Activated naive CD4-positive, alpha-beta T cell treated with anti-CD3 and anti-CD28 coated beads, Interleukin-2, amount 50 U/mL, for 24 hours (primary cell): ENCODE measurements around the gene SMCO4.

Experiments used
- H3K27ac Mint-ChIP-seq: one replicate; pipeline ENCODE4 v1.8.0; 2021; ENCODE audit warnings: mild to moderate bottlenecking, mixed read lengths
- H3K27me3 Mint-ChIP-seq: one replicate; pipeline ENCODE4 v1.8.0; 2021; ENCODE audit warnings: mixed read lengths
- H3K36me3 Mint-ChIP-seq: one replicate; pipeline ENCODE4 v1.8.0; 2021; ENCODE audit warnings: mixed read lengths
- H3K4me1 Mint-ChIP-seq: one replicate; pipeline ENCODE4 v1.8.0; 2021; ENCODE audit warnings: mixed read lengths
- H3K4me3 Mint-ChIP-seq: one replicate; pipeline ENCODE4 v1.8.0; 2021; ENCODE audit warnings: mild to moderate bottlenecking, mixed read lengths
- H3K9me3 Mint-ChIP-seq: one replicate; pipeline ENCODE4 v1.8.0; 2021; ENCODE audit warnings: mixed read lengths

The SMCO4 gene

DNA sequence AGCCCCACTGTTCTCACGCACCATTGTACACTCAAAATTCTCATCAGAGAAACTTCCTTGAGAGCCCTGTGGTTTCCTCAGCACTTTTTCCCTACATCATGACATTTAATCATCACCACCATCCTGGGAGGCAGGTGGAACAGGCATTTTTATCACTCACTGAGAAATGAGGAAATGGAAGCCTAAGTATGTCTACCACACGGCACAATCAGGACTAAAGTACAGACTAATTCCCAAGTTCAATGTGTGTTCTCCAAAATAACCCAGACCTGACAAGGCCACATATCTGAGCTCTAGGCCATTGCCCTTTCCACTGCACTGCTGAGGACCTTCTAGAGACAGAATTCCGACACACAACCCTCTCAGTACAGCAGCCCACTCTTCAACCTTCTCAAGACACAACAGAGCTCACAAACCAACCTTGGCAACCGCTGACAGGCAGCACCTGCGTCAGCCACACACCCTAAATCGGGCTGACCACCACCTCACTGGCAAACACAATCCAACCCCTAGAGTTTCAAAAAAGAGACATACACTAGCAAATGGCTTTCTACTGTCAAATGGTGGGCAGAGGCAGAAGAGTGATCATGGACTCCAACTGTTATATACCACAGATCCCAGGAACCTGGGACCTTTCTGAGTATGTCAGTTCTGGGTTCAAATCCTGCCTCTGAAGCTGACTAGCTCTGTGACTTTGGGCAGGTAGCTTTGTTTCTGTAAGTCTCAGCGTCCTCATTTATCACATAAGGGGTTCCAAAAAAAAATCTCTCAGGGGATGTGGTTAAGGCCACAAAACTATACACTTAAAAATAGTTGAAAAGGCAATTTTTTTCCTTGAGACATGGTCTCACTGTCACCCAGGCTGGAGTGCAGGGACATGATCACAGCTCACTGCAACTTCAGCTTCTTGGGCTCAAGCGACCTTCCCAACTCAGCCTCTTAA is 16.3 kb downstream of the SMCO4 start:
- Mint-ChIP-seq H3K4me1 (peaks cover 26% of the 10 kb centered on the region), H3K9me3 (no peaks in the 10 kb centered on the region), H3K27me3 (no peaks in the 10 kb centered on the region), H3K36me3 (no peaks in the 10 kb centered on the region), H3K4me3 (no peak overlapping the region), H3K27ac (no peak overlapping the region)

GRCh38 chr11:93526346-93526633 is 16.9 kb downstream of the SMCO4 start:
- Mint-ChIP-seq H3K9me3 (no peaks in the 10 kb centered on the region), H3K4me1 (peaks cover 27% of the 10 kb centered on the region), H3K27ac (no peak overlapping the region), H3K27me3 (no peaks in the 10 kb centered on the region), H3K4me3 (no peak overlapping the region), H3K36me3 (no peaks in the 10 kb centered on the region)

- Mint-ChIP-seq H3K4me1 (peaks cover 31% of the 10 kb centered on the region), H3K27ac (no peak overlapping the region), H3K27me3 (no peaks in the 10 kb centered on the region), H3K4me3 (no peak overlapping the region), H3K36me3 (no peaks in the 10 kb centered on the region), H3K9me3 (no peaks in the 10 kb centered on the region)
Observed at GRCh38 chr11:93525601-93526345, 17.4 kb downstream of the SMCO4 start.

DNA sequence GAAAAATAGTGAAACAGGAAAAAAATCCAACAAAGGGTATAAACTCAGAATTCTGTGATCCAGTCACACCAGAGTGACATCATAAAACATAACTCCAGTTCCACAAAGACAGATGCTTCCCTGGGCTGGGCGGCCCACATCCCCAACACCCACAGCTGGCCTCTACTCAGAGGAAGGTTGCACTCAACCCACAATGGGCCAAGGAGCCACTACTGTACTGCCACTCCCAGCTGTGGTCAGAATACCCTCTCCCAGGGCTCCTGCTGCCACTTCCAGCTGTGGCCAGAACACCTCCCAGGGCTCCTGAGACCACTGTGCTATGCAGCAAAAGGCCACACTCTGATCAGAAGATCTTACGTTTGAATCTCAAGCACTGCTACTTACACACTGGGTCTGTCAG is 18.3 kb downstream of the SMCO4 start:
- Mint-ChIP-seq H3K27ac (no peak overlapping the region), H3K27me3 (no peaks in the 10 kb centered on the region), H3K36me3 (no peaks in the 10 kb centered on the region), H3K4me3 (no peak overlapping the region), H3K9me3 (no peaks in the 10 kb centered on the region), H3K4me1 (peaks cover 22% of the 10 kb centered on the region)

DNA sequence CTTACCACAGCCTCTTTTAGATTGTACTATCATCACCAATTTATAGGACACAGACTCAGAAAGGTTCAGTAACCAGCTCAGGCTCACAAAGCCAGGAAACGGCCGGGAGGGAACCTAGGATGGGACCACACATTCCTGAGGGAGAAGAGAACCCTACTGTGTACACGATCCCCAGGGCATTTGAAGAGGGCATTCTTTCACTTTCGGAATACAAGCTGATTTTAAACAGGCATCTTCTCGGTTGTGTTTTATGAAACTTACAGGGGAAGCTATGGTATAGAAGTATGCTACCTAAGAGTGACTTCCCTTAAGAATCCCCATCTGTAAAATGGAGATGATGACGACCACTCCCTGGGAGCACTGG is 19.0 kb downstream of the SMCO4 start:
- H3K4me3 Mint-ChIP-seq, result no peak overlapping the region
- H3K27me3 Mint-ChIP-seq, result no peaks in the 10 kb centered on the region
- peaks cover 16% of the 10 kb centered on the region for H3K4me1 Mint-ChIP-seq

GRCh38 chr11:93520726-93521509 is 22.3 kb downstream of the SMCO4 start:
- no peak overlapping the region for H3K27ac Mint-ChIP-seq

More for the DNA sequence above, 19.0 kb downstream of the SMCO4 start:
- H3K9me3 Mint-ChIP-seq, result no peaks in the 10 kb centered on the region
- H3K36me3 Mint-ChIP-seq, result no peaks in the 10 kb centered on the region
- no peak overlapping the region for H3K27ac Mint-ChIP-seq

GRCh38 chr11:93519179-93519578 is 24.0 kb downstream of the SMCO4 start:
- H3K36me3 Mint-ChIP-seq, result no peaks in the 10 kb centered on the region
- no peaks in the 10 kb centered on the region for H3K9me3 Mint-ChIP-seq
- H3K4me3 Mint-ChIP-seq, result no peak overlapping the region
- H3K4me1 Mint-ChIP-seq, result peaks cover 6% of the 10 kb centered on the region
- no peaks in the 10 kb centered on the region for H3K27me3 Mint-ChIP-seq
- no peak overlapping the region for H3K27ac Mint-ChIP-seq

More at GRCh38 chr11:93520726-93521509, 22.3 kb downstream of the SMCO4 start:
- no peak overlapping the region for H3K4me3 Mint-ChIP-seq
- no peaks in the 10 kb centered on the region for H3K36me3 Mint-ChIP-seq
- H3K9me3 Mint-ChIP-seq, result no peaks in the 10 kb centered on the region
- H3K27me3 Mint-ChIP-seq, result no peaks in the 10 kb centered on the region
- H3K4me1 Mint-ChIP-seq, result peaks cover 12% of the 10 kb centered on the region

DNA sequence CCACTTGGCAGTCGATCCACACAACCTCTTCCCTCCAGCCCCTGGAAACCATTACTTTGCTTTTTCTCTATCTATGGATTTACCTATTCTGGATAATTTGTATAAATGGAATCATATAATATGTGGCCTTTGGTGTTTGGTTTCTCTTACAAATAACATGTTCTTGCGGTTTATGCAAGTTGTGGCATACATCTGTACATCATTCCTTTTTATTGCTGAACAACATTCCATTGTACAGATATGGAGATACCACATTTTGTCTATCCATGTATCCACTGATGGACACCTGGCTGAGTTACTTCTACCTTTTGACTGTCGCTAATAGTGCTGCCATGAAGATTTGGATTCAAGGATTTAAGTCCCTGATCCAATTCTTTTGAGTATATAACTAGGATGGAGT is 25.1 kb downstream of the SMCO4 start:
- Mint-ChIP-seq H3K36me3 (no peaks in the 10 kb centered on the region), H3K4me3 (no peak overlapping the region), H3K9me3 (no peaks in the 10 kb centered on the region), H3K27ac (no peak overlapping the region), H3K27me3 (no peaks in the 10 kb centered on the region), H3K4me1 (peaks cover 6% of the 10 kb centered on the region)

DNA sequence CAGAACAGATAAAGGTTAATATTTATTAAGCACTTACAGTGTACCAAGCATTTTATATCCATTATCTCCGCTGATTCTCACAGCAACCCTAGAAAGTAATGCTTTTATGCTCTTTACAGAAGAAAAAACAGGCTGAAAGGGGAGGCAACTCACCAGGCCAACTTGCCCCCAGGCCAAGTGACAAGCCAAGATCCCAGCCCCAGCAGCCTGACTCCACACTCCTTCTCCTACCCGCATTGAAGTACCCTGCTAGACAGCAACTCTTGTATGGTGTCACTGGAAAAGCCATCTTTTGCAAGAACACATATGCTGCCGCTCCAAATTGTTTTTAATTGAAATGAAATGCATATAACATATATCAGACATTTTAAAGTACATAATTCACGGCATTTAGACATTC is 25.6 kb downstream of the SMCO4 start:
- peaks cover 6% of the 10 kb centered on the region for H3K4me1 Mint-ChIP-seq
- H3K27ac Mint-ChIP-seq, result no peak overlapping the region
- H3K9me3 Mint-ChIP-seq, result no peaks in the 10 kb centered on the region
- H3K36me3 Mint-ChIP-seq, result no peaks in the 10 kb centered on the region
- H3K4me3 Mint-ChIP-seq, result no peak overlapping the region
- no peaks in the 10 kb centered on the region for H3K27me3 Mint-ChIP-seq

- no peaks in the 10 kb centered on the region for H3K9me3 Mint-ChIP-seq
- no peak overlapping the region for H3K27ac Mint-ChIP-seq
- no peaks in the 10 kb centered on the region for H3K36me3 Mint-ChIP-seq
- peaks cover 6% of the 10 kb centered on the region for H3K4me1 Mint-ChIP-seq
- H3K27me3 Mint-ChIP-seq, result no peaks in the 10 kb centered on the region
- H3K4me3 Mint-ChIP-seq, result no peak overlapping the region
Observed at GRCh38 chr11:93517041-93517440, 26.1 kb downstream of the SMCO4 start.

GRCh38 chr11:93515441-93516025 is 27.7 kb downstream of the SMCO4 start:
- Mint-ChIP-seq H3K9me3 (no peaks in the 10 kb centered on the region), H3K4me3 (no peak overlapping the region), H3K27ac (no peak overlapping the region), H3K4me1 (no peaks in the 10 kb centered on the region), H3K27me3 (no peaks in the 10 kb centered on the region), H3K36me3 (no peaks in the 10 kb centered on the region)

DNA sequence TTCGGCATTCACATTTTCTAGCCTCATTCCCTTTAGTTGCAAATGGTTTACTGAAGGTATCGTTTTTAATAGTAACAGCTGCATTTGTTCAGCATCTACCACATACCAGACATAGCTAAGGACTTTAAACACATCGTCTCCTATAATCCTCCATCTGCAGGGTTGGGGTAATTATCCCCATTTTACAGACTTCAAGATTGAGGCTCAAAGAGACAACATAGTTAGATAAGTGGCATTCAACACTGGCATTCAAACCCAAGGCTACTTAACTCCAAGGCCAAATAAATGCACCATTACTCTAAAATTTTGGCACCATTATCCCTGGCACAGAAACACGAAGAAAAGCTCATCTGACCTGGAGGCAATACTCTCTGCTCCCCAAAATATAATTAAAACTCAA is 28.5 kb downstream of the SMCO4 start:
- H3K4me3 Mint-ChIP-seq, result no peak overlapping the region
- no peaks in the 10 kb centered on the region for H3K4me1 Mint-ChIP-seq
- H3K36me3 Mint-ChIP-seq, result no peaks in the 10 kb centered on the region
- no peak overlapping the region for H3K27ac Mint-ChIP-seq
- H3K27me3 Mint-ChIP-seq, result no peaks in the 10 kb centered on the region
- H3K9me3 Mint-ChIP-seq, result no peaks in the 10 kb centered on the region

GRCh38 chr11:93513772-93514171 is 29.4 kb downstream of the SMCO4 start:
- Mint-ChIP-seq H3K27ac (no peak overlapping the region), H3K4me1 (no peaks in the 10 kb centered on the region), H3K9me3 (no peaks in the 10 kb centered on the region), H3K4me3 (no peak overlapping the region), H3K36me3 (no peaks in the 10 kb centered on the region), H3K27me3 (no peaks in the 10 kb centered on the region)

DNA sequence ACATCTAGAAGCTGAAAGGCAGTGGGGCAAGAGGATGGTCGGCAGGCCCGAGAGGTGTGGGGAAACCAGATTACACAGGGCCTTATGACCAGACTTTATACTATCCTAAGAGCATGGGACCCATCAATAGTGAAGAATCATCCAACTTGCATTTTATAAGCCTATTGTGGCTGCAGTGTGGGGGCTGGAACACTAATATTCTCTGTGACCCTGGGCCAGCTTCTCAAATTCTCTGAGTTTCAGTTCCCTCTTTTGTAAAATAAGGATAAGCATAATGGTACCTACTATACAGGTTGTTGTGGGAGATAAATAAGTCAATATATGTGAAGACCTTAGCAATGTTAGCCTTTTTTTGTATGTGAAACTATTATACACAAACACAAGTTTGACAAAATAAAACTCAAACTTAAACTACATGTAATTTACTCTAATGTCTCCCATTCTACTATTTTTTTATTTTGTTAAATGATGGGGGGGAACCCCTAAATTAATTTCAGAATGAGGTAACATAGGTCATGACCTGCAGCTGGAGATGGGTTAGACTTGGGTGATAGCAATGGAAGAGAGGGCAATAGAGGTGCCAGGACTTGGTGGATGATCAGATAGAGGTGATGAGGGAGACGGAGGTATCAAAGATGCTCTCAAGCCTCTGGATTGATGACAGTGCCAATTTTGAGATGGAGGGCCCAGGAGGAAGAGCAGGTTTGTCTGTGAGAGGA is 30.1 kb downstream of the SMCO4 start:
- Mint-ChIP-seq H3K4me1 (no peaks in the 10 kb centered on the region), H3K27ac (no peak overlapping the region), H3K36me3 (no peaks in the 10 kb centered on the region), H3K9me3 (no peaks in the 10 kb centered on the region), H3K27me3 (peaks cover 2% of the 10 kb centered on the region), H3K4me3 (no peak overlapping the region)

DNA sequence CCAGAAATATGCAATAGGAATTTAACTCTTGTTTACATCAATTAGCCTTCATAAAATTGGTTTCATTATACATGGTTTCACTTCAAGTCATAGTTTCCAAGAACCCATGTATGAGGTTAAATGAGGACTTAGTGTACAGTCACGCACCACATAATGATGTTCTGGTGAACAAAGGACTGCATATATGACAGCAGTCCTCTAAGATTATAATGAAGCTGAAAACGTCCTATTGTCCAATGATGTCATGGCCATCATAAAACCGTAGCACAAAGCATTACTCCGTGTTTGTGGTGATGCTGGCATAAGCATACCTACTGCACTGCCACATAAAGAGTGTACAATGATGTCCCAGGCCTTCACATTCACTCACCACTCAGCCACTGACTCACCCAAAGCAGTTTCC is 31.1 kb downstream of the SMCO4 start:
- H3K27me3 Mint-ChIP-seq, result peaks cover 2% of the 10 kb centered on the region
- no peaks in the 10 kb centered on the region for H3K36me3 Mint-ChIP-seq
- H3K4me3 Mint-ChIP-seq, result no peak overlapping the region
- H3K4me1 Mint-ChIP-seq, result no peaks in the 10 kb centered on the region
- H3K27ac Mint-ChIP-seq, result no peak overlapping the region
- no peaks in the 10 kb centered on the region for H3K9me3 Mint-ChIP-seq
